Measurements from ENCODE around the gene SLC39A9.

- TF ChIP-seq BHLHE40 (IDR thresholded peaks at IDR 0.05; ENCODE audit: borderline replicate concordance): no peak
- TF ChIP-seq SUZ12 (IDR thresholded peaks at IDR 0.05): no peak
- no peak for TF ChIP-seq FOXK2 (IDR thresholded peaks at IDR 0.05)
- TF ChIP-seq SP1 (IDR thresholded peaks at IDR 0.05): no peak
- TF ChIP-seq FOXM1 (IDR thresholded peaks at IDR 0.05; ENCODE audit: borderline replicate concordance): no peak
- TF ChIP-seq PKNOX1 (IDR thresholded peaks at IDR 0.05): no peak
- TF ChIP-seq TARDBP (IDR thresholded peaks at IDR 0.05): no peak
- TF ChIP-seq FOXA1 (IDR thresholded peaks at IDR 0.05): no peak
- no peak for TF ChIP-seq ZNF384 (IDR thresholded peaks at IDR 0.05)
- no peak for TF ChIP-seq ARNT (IDR thresholded peaks at IDR 0.05)
- no peak for TF ChIP-seq L3MBTL2 (conservative IDR thresholded peaks at IDR 0.05)
Measured at GRCh38 chr14:69363055-69363454, 35.4 kb upstream of the SLC39A9 start.
